Stimulated activated CD4-positive, alpha-beta T cell treated with anti-CD3 and anti-CD28 coated beads, Interleukin-2, amount 100 ng/mL, for 48 hours (primary cell): Measurements from ENCODE around the gene AEBP2.
"Not testable (repeated sequence)": the region's sequence is repeated elsewhere in the genome, so short reads cannot be mapped to it uniquely, and the experiment has no call there.

Experiments used
- DNase-seq, 2 donors: peaks; one replicate each; pipeline ENCODE4 v3.0.0-alpha.2; 2020

AEBP2 gene

GRCh38 chr12:19423166-19423930, 15.9 kb upstream of the AEBP2 start:
- DNase-seq: no peak

GRCh38 chr12:19428246-19428645, 11.0 kb upstream of the AEBP2 start:
- DNase-seq: no peak

- DNase-seq: not testable (repeated sequence)
Measured at GRCh38 chr12:19429491-19429890, 9.8 kb upstream of the AEBP2 start.

GRCh38 chr12:19430988-19431387, 8.3 kb upstream of the AEBP2 start:
- DNase-seq: no peak

- DNase-seq: peak; percentile 35 to 45
Measured at GRCh38 chr12:19431407-19432308, 7.6 kb upstream of the AEBP2 start.

- DNase-seq: no peak
Measured at GRCh38 chr12:19432309-19433170, 6.8 kb upstream of the AEBP2 start.

- no peak for DNase-seq
Measured at GRCh38 chr12:19434538-19434937, 4.8 kb upstream of the AEBP2 start.

- no peak for DNase-seq
Measured at GRCh38 chr12:19435831-19436497, 3.3 kb upstream of the AEBP2 start.

GRCh38 chr12:19436931-19437330, 2.4 kb upstream of the AEBP2 start:
- DNase-seq: no peak

- no peak for DNase-seq
Measured at GRCh38 chr12:19437996-19438395, 1.3 kb upstream of the AEBP2 start.

- peak; percentile 39 to 47 for DNase-seq
Measured at GRCh38 chr12:19440019-19440858, 947 bp downstream of the AEBP2 start.

- no peak for DNase-seq
Measured at GRCh38 chr12:19440916-19441315, 1.6 kb downstream of the AEBP2 start.

GRCh38 chr12:19443585-19443984, 4.3 kb downstream of the AEBP2 start:
- DNase-seq: no peak

- no peak for DNase-seq
Measured at GRCh38 chr12:19444097-19444496, 4.8 kb downstream of the AEBP2 start.

GRCh38 chr12:19447386-19447785, 8.1 kb downstream of the AEBP2 start:
- no peak for DNase-seq

GRCh38 chr12:19449814-19450213, 10.5 kb downstream of the AEBP2 start:
- no peak for DNase-seq

- no peak for DNase-seq
Measured at GRCh38 chr12:19450362-19450761, 11.1 kb downstream of the AEBP2 start.

- DNase-seq: no peak
Measured at GRCh38 chr12:19451196-19451595, 11.9 kb downstream of the AEBP2 start.

- no peak for DNase-seq
Measured at GRCh38 chr12:19453961-19454360, 14.7 kb downstream of the AEBP2 start.

GRCh38 chr12:19454837-19455236, 15.5 kb downstream of the AEBP2 start:
- no peak for DNase-seq

- DNase-seq: no peak
Measured at GRCh38 chr12:19456176-19456575, 16.9 kb downstream of the AEBP2 start.

- DNase-seq: no peak
Measured at GRCh38 chr12:19457561-19457960, 18.3 kb downstream of the AEBP2 start.
